ENCODE data around the gene C10orf71. TPM values are rescaled to one million over a fixed set of nuclear protein-coding genes. Genes with fewer than 3 reads are reported as not detected.

Gene C10orf71
- total RNA-seq, 1 experiment from 2014 or later = not detected

GRCh38 chr10:49295297-49295696 is 3.7 kb upstream of the C10orf71 start:
- ATAC-seq (no peak), DNase-seq (ENCODE audit: low read depth, low spot score) (no peak)
- Histone ChIP-seq H3K79me2 (ENCODE audit: insufficient read depth, low read length) (no peaks in the 10 kb centered on the region), H3K36me3 (ENCODE audit: control insufficient read depth in 1 of 2, insufficient read depth in 2 of 2, low read length in 2 of 2) (no peaks in the 10 kb centered on the region), H3K9me2 (ENCODE audit: insufficient read depth) (no peaks in the 10 kb centered on the region), H3K4me3 (replicated peaks in 1 of 2; ENCODE audit: low read depth in 1 of 2, low read length in 2 of 2) (no peak overlapping the region), H3K27ac (ENCODE audit: low read depth, low read length) (no peak overlapping the region), H3K9me3 (ENCODE audit: control insufficient read depth in 1 of 2, insufficient read depth in 1 of 2, low read depth in 1 of 2, low read length in 2 of 2) (no peaks in the 10 kb centered on the region), H2AFZ (ENCODE audit: low read depth, low read length, poor library complexity, severe bottlenecking) (no peak overlapping the region), H3K27me3 (ENCODE audit: insufficient read depth, low read length) (peaks cover 12% of the 10 kb centered on the region; the same call in 1 of the 2 replicates), H4K20me1 (ENCODE audit: insufficient read depth) (no peaks in the 10 kb centered on the region), H3K4me1 (ENCODE audit: control insufficient read depth in 1 of 2, insufficient read depth in 2 of 2, low read length in 2 of 2) (no peaks in the 10 kb centered on the region), H3K9ac (ENCODE audit: low read length) (no peak overlapping the region), H3K4me2 (ENCODE audit: low read length) (no peak overlapping the region)
- no TSS peak for BruUV-seq (replicated peaks)
- RAD21 ChIA-PET (ENCODE audit: low non-redundant PET in 1 of 2, low total read pairs in 2 of 2, uncharacterized antibody in 2 of 2, unreplicated experiment in 2 of 2) = no interaction called here
- intact Hi-C loops (cut with micrococcal nuclease) = no loop called here
- POLR2A ChIA-PET = no interaction called here
- CTCF ChIA-PET = no interaction called here
- TF ChIP-seq ZFX (IDR thresholded peaks at IDR 0.05) (no peak), ELF1 (IDR thresholded peaks at IDR 0.05; ENCODE audit: borderline replicate concordance, low read depth) (no peak), JUND (IDR thresholded peaks at IDR 0.05) (no peak), SP1 (IDR thresholded peaks at IDR 0.05; ENCODE audit: low read depth) (no peak), CTCF (IDR thresholded peaks at IDR 0.05 in 2 of 3, conservative IDR thresholded peaks at IDR 0.05 in 1 of 3; ENCODE audit: borderline replicate concordance in 1 of 3, insufficient read depth in 1 of 3, low read depth in 2 of 3, low read length in 2 of 3) (no peak), EZH2 (IDR thresholded peaks at IDR 0.05) (no peak), POLR2A (IDR thresholded peaks at IDR 0.05; ENCODE audit: borderline replicate concordance, extremely low read depth, insufficient read depth, insufficient read length) (no peak), ATF3 (IDR thresholded peaks at IDR 0.05) (no peak), TCF7L2 (IDR thresholded peaks at IDR 0.05; ENCODE audit: borderline replicate concordance, extremely low read depth, insufficient read depth, insufficient read length) (no peak), SIN3A (IDR thresholded peaks at IDR 0.05; ENCODE audit: low read depth) (no peak), EZH2phosphoT487 (IDR thresholded peaks at IDR 0.05; ENCODE audit: borderline replicate concordance) (no peak), POLR2AphosphoS5 (IDR thresholded peaks at IDR 0.05; ENCODE audit: low read depth, low read length) (no peak), EGR1 (IDR thresholded peaks at IDR 0.05; ENCODE audit: low read depth) (no peak), SRF (IDR thresholded peaks at IDR 0.05; ENCODE audit: low read depth) (no peak), YY1 (IDR thresholded peaks at IDR 0.05; ENCODE audit: extremely low read depth, insufficient replicate concordance, low read depth, low read length) (no peak), MAX (IDR thresholded peaks at IDR 0.05) (no peak), FOSL1 (IDR thresholded peaks at IDR 0.05; ENCODE audit: low read depth) (no peak), REST (IDR thresholded peaks at IDR 0.05; ENCODE audit: low read depth) (no peak), RAD21 (IDR thresholded peaks at IDR 0.05; ENCODE audit: low read depth) (no peak), ZNF274 (IDR thresholded peaks at IDR 0.05; ENCODE audit: low read depth, low read length) (no peak)

Data from HCT116 (cell line).